Uterus (tissue), 4 donors: ENCODE measurements around the gene HUWE1. TPM values are rescaled to one million over a fixed set of nuclear protein-coding genes. Genes with fewer than 3 reads are reported as not detected.

Source experiments
- DNase-seq, 2 donors: peaks; one replicate each; pipeline ENCODE4 v3.0.0-alpha.2; 2019 to 2020
- H3K27ac ChIP-seq, 2 donors: fragments of 200-600 bp; sonication (generic); 1 replicate in 1 of 2; 2 replicates in 1 of 2; pipeline ENCODE4 v1.5.1; 2016 to 2018
- H3K27me3 ChIP-seq, 2 donors: fragments of 200-600 bp; sonication (generic); one replicate each; pipeline ENCODE4 v1.5.1; 2018 to 2019; ENCODE audit warnings: control low read depth in 1 of 2
- H3K36me3 ChIP-seq, 2 donors: fragments of 200-600 bp; sonication (generic); one replicate each; pipeline ENCODE4 v1.5.1; 2019; ENCODE audit warnings: control low read depth in 1 of 2
- H3K4me1 ChIP-seq, 2 donors: fragments of 200-600 bp; sonication (generic); one replicate each; pipeline ENCODE4 v1.5.1; 2018 to 2019; ENCODE audit warnings: control low read depth in 1 of 2
- H3K4me3 ChIP-seq, 2 donors: fragments of 200-600 bp; sonication (generic); 1 replicate in 1 of 2; 2 replicates in 1 of 2; pipeline ENCODE4 v1.5.1; 2018 to 2019; ENCODE audit warnings: mild to moderate bottlenecking in 1 of 2
- H3K9me3 ChIP-seq, 2 donors: fragments of 200-600 bp; sonication (generic); one replicate each; pipeline ENCODE4 v1.5.1; 2019; ENCODE audit warnings: control low read depth in 1 of 2
- POLR2A ChIP-seq, 2 donors: fragments of 450-650 bp; IDR thresholded peaks; one replicate each; pipeline ENCODE4 v1.6.1; 2016; ENCODE audit warnings: antibody characterized with exemption in 2 of 2, mild to moderate bottlenecking in 1 of 2, moderate library complexity in 1 of 2
- intact Hi-C: fragments of 100-400 bp; cut with DNase I; formaldehyde crosslinking; loops from one replicate; pipeline ENCODE4 v1.15.1; 2023; ENCODE audit warnings: low total_unique reads
- total RNA-seq, 4 donors: library from RNA; depleted of rRNA in 3 of 4; stranded (reverse); fragments of >200 nt in 3 of 4; gene quantifications; one replicate each; pipeline versions ENCODE4 v1.1.0 to v1.2.4, GENCODE V29; 2014 to 2023
- TF ChIP-seq, protein P1 (sequence below), 4 experiments: fragments of 200-600 bp in 2 of 4; fragments of 450-650 bp in 2 of 4; sonication (generic) in 2 of 4; IDR thresholded peaks; one replicate each; pipeline ENCODE4 v1.5.1; 2016 to 2019; ENCODE audit warnings: antibody characterized with exemption in 4 of 4, mild to moderate bottlenecking in 2 of 4, moderate library complexity in 1 of 4
- donor health status: DM: yes; HTN: yes; CAD: no.

Gene HUWE1
- total RNA-seq, 4 donors from 2014 or later = 47.9 to 252 (median 82.3) TPM

- no peak for DNase-seq
- intact Hi-C loops = no loop called here
- Histone ChIP-seq H3K27me3 (no peaks in the 10 kb centered on the region), H3K27ac (peak overlapping the region; percentile 85 to 94), H3K4me3 (peak overlapping the region; percentile 59 to 68), H3K9me3 (no peaks in the 10 kb centered on the region), H3K4me1 (no peaks in the 10 kb centered on the region), H3K36me3 (no peaks in the 10 kb centered on the region)
- no peak for TF ChIP-seq POLR2A (IDR thresholded peaks at IDR 0.05)
- TF ChIP-seq, protein P1, sequence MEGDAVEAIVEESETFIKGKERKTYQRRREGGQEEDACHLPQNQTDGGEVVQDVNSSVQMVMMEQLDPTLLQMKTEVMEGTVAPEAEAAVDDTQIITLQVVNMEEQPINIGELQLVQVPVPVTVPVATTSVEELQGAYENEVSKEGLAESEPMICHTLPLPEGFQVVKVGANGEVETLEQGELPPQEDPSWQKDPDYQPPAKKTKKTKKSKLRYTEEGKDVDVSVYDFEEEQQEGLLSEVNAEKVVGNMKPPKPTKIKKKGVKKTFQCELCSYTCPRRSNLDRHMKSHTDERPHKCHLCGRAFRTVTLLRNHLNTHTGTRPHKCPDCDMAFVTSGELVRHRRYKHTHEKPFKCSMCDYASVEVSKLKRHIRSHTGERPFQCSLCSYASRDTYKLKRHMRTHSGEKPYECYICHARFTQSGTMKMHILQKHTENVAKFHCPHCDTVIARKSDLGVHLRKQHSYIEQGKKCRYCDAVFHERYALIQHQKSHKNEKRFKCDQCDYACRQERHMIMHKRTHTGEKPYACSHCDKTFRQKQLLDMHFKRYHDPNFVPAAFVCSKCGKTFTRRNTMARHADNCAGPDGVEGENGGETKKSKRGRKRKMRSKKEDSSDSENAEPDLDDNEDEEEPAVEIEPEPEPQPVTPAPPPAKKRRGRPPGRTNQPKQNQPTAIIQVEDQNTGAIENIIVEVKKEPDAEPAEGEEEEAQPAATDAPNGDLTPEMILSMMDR (IDR thresholded peaks at IDR 0.05) = no peak
Measured at GRCh38 chrX:53685711-53686110, 808 bp downstream of the HUWE1 start.

GRCh38 chrX:53684415-53685192 lies 1.9 kb downstream of the HUWE1 start:
- Histone ChIP-seq H3K27me3 (no peaks in the 10 kb centered on the region), H3K9me3 (no peaks in the 10 kb centered on the region), H3K36me3 (no peaks in the 10 kb centered on the region), H3K27ac (peak overlapping the region; percentile 72 to 80), H3K4me3 (peak overlapping the region; percentile 29 to 68), H3K4me1 (no peaks in the 10 kb centered on the region)
- DNase-seq = no peak
- TF ChIP-seq, protein P1 (IDR thresholded peaks at IDR 0.05) = no peak
- no peak for TF ChIP-seq POLR2A (IDR thresholded peaks at IDR 0.05)
- intact Hi-C loops = no loop called here

- H3K27ac ChIP-seq = peak overlapping the region; percentile 80 to 88
- H3K4me3 ChIP-seq = peak overlapping the region; percentile 42 to 51
- intact Hi-C loops = no loop called here
- no peaks in the 10 kb centered on the region for H3K4me1 ChIP-seq
- DNase-seq = peak; percentile 92 to 96
- H3K9me3 ChIP-seq = no peaks in the 10 kb centered on the region
- peak; percentile 31 to 76 for TF ChIP-seq POLR2A (IDR thresholded peaks at IDR 0.05)
- TF ChIP-seq, protein P1 (IDR thresholded peaks at IDR 0.05) = peak in 1 of 4 experiments; percentile 7
- no peaks in the 10 kb centered on the region for H3K36me3 ChIP-seq
- no peaks in the 10 kb centered on the region for H3K27me3 ChIP-seq
Measured at GRCh38 chrX:53683556-53684414, 2.7 kb downstream of the HUWE1 start.

GRCh38 chrX:53682885-53683555 lies 3.5 kb downstream of the HUWE1 start:
- Histone ChIP-seq H3K4me1 (no peaks in the 10 kb centered on the region), H3K9me3 (no peaks in the 10 kb centered on the region), H3K27ac (peak overlapping the region; percentile 78 to 88), H3K36me3 (no peaks in the 10 kb centered on the region), H3K27me3 (no peaks in the 10 kb centered on the region), H3K4me3 (peak overlapping the region; percentile 42 to 51)
- intact Hi-C loops = no loop called here
- TF ChIP-seq, protein P1 (IDR thresholded peaks at IDR 0.05) = no peak
- no peak for TF ChIP-seq POLR2A (IDR thresholded peaks at IDR 0.05)
- peak in 1 of 2 donors; percentile 27 for DNase-seq
